Measurements from ENCODE around the gene SLC24A3. TPM values are rescaled to one million over a fixed set of nuclear protein-coding genes. Genes with fewer than 3 reads are reported as not detected.

Gene SLC24A3
- total RNA-seq, 2 donors from 2014 or later = not detected

DNA sequence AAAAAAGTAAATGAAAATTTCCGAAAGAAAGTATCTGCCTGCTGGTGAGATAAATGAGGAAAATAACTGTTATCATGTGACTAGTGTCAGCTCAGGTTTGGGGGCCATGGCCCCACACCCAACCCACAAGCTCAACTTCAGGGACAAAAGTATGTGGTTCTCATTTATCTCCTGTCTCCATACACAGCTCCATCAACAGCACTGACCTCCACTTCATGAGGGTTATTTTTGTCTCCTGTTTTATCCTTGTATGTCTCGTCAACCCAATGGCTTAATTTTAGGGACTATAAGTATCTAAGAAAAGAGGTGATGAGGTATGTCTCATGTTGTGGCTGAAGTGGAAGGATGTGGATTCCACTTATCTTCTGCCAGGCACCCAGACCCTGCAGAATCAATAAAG lies 274.0 kb downstream of the SLC24A3 start:
- no peak for ATAC-seq (replicated peaks)
- H3K27ac Mint-ChIP-seq = no peak overlapping the region
- H3K9me3 Mint-ChIP-seq = peaks cover 4% of the 10 kb centered on the region
- H3K27me3 Mint-ChIP-seq = peaks cover 4% of the 10 kb centered on the region
- H3K4me3 Mint-ChIP-seq = no peak overlapping the region
- no peaks in the 10 kb centered on the region for H3K36me3 Mint-ChIP-seq (ENCODE audit: low read depth)
- no peaks in the 10 kb centered on the region for H3K4me1 Mint-ChIP-seq

DNA sequence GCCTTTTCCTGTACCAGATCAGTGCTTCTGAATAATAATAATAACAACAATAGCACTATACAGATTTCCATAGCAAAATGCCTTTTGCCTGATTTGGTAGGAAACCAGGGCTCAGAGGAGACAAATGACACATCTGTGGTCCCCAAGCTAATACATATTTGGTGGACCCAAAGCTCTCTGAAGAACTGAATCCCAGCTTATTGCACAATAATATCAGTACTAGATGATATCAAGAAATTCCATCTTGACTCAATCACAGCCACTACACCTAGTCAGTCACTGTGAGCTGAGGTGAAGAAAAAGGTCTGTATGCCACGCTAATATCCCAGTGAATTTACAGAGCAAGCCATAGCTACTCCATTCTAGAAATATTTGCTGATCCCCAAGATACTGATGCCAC lies 275.0 kb downstream of the SLC24A3 start:
- no peak overlapping the region for H3K4me3 Mint-ChIP-seq
- no peaks in the 10 kb centered on the region for H3K36me3 Mint-ChIP-seq (ENCODE audit: low read depth)
- H3K27me3 Mint-ChIP-seq = peaks cover under 1% of the 10 kb centered on the region
- H3K9me3 Mint-ChIP-seq = peaks cover under 1% of the 10 kb centered on the region
- H3K27ac Mint-ChIP-seq = no peak overlapping the region
- no peak for ATAC-seq (replicated peaks)
- H3K4me1 Mint-ChIP-seq = no peaks in the 10 kb centered on the region

DNA sequence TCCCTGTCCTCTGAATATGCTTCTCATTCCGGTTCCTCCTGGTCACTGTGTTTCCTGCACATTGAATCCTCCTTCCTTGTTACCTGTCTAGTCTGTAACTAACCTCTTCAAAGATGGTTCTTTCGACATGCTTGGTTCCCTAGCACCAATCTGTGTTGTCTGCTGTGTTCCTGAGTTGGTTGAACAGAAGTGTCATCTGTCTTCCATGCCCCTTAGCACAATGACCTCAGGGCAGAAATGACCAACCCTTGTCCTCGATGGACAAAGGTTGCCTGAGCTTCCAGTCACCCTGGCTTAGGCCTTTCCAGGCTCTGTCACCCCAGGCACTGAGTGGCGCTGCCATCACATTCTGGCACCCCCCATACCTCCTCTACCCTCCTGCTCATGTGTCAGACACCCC lies 278.8 kb downstream of the SLC24A3 start:
- no peak for ATAC-seq (replicated peaks)
- H3K9me3 Mint-ChIP-seq = no peaks in the 10 kb centered on the region
- no peak overlapping the region for H3K4me3 Mint-ChIP-seq
- H3K36me3 Mint-ChIP-seq (ENCODE audit: low read depth) = no peaks in the 10 kb centered on the region
- H3K27me3 Mint-ChIP-seq = no peaks in the 10 kb centered on the region
- H3K27ac Mint-ChIP-seq = no peak overlapping the region
- H3K4me1 Mint-ChIP-seq = no peaks in the 10 kb centered on the region

DNA sequence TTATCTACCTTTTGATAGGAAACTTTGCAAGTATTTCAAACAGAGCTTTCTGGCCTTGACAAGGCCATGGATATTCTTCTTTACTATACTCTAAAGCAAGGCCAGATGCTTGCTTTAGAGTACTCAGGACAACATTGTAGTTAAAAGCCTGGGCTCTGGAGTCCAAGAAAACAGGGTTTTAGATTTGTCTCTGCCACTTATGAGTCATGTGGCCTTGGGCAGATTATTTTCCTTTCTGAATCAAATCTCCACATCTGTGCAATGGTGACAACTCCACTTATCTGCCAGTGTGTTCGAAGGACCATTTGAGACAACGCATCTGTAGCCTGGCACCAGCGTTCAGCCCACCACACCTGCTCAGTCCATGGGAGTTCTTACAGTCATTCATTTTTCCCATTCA lies 279.7 kb downstream of the SLC24A3 start:
- Mint-ChIP-seq H3K4me1 (no peaks in the 10 kb centered on the region), H3K4me3 (no peak overlapping the region), H3K27ac (no peak overlapping the region), H3K9me3 (no peaks in the 10 kb centered on the region), H3K27me3 (no peaks in the 10 kb centered on the region), H3K36me3 (ENCODE audit: low read depth) (no peaks in the 10 kb centered on the region)
- no peak for ATAC-seq (replicated peaks)

DNA sequence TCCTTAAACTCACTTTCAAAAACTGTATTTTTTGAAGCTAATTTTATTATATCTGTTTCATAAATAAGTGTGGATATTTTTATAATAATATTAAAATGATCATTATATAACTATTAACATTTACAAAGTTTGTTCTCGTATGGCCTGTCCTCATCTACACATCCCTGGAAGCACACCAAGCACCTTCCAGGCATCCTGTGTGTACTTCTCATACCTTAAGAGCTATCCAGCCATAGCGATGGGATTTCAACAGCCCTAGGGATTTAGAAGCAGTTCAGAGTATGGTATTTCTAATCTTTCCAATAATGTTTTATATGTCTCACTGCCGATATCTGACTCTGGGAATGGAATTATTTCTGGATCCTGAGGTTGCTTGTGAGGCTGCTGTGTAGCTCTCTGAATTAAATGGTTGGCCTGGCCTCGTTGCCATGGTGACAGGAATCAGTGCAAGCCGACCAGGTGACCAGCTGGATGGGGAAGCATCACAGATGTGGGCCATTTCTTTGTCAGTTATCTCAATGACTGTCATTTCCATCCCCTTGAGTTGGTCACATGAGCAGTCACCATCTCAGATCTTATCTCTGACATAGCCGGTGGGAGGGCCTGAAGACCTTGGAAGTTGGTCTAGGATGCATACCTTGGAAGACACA lies 280.4 kb downstream of the SLC24A3 start:
- H3K27me3 Mint-ChIP-seq = no peaks in the 10 kb centered on the region
- ATAC-seq (replicated peaks) = no peak
- no peaks in the 10 kb centered on the region for H3K4me1 Mint-ChIP-seq
- H3K4me3 Mint-ChIP-seq = no peak overlapping the region
- H3K9me3 Mint-ChIP-seq = no peaks in the 10 kb centered on the region
- no peak overlapping the region for H3K27ac Mint-ChIP-seq
- no peaks in the 10 kb centered on the region for H3K36me3 Mint-ChIP-seq (ENCODE audit: low read depth)

DNA sequence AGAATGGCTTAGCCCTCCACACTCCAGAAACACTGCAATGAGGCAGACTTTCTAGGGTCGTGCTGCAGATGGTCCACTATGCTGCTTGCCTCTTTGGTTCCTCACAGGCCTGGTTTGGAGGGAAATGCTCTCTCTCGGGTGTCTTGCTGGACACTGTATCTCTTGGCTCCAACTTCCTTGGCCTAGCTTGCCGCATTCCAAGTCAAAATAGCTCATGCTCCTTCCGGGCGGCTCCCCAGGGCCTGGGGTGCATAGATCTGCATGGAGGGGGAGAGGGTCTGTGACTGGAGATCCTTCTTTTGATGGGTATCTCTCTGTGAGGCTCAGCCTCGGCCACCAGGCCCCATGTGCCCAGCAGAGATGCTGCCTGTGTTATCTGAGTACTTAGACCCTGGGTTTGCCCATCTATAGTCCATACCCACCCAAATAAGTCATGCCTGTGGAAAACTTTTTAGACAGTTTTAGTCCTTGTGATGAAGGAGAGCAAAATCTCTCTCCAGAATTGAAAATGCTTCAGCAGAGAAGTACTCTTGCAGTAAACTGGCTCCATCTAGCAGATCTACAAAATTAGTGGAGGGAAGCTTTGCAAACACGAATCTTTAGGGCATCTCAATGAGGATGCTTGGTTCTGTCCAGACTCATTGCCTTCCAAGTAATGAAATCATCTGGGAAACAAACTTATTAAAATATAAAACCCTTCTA lies 281.5 kb downstream of the SLC24A3 start:
- no peaks in the 10 kb centered on the region for H3K36me3 Mint-ChIP-seq (ENCODE audit: low read depth)
- no peak for ATAC-seq (replicated peaks)
- H3K9me3 Mint-ChIP-seq = no peaks in the 10 kb centered on the region
- H3K4me3 Mint-ChIP-seq = no peak overlapping the region
- no peak overlapping the region for H3K27ac Mint-ChIP-seq
- no peaks in the 10 kb centered on the region for H3K4me1 Mint-ChIP-seq
- H3K27me3 Mint-ChIP-seq = no peaks in the 10 kb centered on the region

DNA sequence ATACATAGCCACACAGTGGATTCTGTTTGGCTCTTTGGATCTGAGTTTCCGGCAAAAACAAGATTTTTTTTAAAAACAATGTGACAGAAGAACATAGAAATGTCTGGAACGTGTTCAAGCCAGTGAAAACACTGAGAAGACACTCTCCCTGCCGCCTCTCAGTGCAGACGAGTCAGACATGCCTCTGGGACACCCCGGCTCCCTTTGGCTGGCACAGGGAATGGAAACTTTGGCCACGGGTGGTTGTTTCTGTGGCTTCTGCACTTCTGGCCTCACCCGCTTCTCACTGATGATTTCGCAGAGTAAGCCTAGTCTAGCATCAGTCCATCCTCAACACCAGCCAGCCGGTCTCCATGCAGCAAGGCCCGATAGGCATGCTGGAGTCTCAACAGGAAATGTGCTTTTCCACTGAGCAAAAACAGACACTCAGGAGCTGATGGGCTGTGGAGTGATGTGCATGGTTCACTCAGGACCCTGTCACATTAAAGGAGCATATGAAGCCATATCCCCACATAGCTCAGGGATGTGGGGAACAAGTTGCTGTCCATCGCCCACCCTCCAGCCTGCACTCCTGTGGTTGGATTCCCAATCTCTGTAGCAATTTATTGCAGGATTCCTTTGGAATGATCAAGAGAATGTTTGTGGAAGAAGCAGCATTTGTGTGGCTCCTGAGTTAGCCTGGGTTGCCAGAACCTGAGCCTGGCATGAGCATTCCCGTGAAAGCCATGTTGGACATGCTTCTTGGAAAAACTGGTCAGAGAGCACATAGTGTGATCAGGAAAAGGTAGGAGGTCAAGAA lies 283.7 kb downstream of the SLC24A3 start:
- no peak for ATAC-seq (replicated peaks)
- Mint-ChIP-seq H3K27ac (no peak overlapping the region), H3K27me3 (no peaks in the 10 kb centered on the region), H3K4me1 (no peaks in the 10 kb centered on the region), H3K36me3 (ENCODE audit: low read depth) (no peaks in the 10 kb centered on the region), H3K4me3 (no peak overlapping the region), H3K9me3 (peaks cover under 1% of the 10 kb centered on the region)

DNA sequence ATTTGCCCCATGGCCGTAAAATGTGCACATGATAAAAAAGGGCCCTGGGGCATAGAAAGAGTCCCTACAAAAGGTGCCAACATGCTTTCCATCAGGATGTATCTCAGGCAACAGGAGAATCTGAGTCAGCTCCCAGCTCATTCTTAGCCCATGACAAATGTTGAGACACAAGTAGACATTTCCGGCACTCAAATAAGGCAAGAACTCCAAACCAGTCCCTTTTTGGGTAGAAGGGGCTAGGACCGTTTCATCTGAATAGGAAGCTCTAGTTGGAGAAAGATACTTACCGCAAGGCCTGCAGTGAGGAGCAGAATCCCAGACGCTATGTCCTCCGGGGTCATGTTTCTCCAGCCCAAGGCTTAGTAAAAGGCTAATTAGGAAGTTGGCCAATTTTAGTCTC lies 284.6 kb downstream of the SLC24A3 start:
- Mint-ChIP-seq H3K9me3 (peaks cover 7% of the 10 kb centered on the region), H3K4me1 (no peaks in the 10 kb centered on the region), H3K27me3 (peaks cover 8% of the 10 kb centered on the region), H3K27ac (no peak overlapping the region), H3K4me3 (no peak overlapping the region), H3K36me3 (ENCODE audit: low read depth) (no peaks in the 10 kb centered on the region)
- ATAC-seq (replicated peaks) = no peak

DNA sequence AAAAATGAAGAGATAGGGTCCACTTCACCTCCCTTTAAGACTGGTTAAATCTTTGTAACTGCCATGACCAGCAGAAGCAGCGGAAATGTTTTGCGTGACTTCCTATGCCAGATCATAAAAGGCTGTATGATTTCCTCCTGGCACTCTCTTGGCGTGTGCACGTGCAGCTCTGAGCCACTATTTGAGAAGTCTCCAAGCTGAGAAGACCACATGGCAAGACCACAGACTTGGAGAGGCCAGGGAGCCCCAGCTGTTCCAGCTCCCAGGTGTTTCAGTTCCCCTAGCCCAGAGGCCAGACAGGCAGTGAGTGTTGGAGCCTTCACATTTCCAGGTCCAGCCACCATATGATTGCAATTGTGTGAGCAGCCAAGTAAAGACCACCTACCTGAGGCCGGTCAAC lies 286.3 kb downstream of the SLC24A3 start:
- Mint-ChIP-seq H3K9me3 (peaks cover 7% of the 10 kb centered on the region), H3K36me3 (ENCODE audit: low read depth) (no peaks in the 10 kb centered on the region), H3K4me1 (no peaks in the 10 kb centered on the region), H3K4me3 (no peak overlapping the region), H3K27ac (no peak overlapping the region), H3K27me3 (peaks cover 10% of the 10 kb centered on the region)
- no peak for ATAC-seq (replicated peaks)

DNA sequence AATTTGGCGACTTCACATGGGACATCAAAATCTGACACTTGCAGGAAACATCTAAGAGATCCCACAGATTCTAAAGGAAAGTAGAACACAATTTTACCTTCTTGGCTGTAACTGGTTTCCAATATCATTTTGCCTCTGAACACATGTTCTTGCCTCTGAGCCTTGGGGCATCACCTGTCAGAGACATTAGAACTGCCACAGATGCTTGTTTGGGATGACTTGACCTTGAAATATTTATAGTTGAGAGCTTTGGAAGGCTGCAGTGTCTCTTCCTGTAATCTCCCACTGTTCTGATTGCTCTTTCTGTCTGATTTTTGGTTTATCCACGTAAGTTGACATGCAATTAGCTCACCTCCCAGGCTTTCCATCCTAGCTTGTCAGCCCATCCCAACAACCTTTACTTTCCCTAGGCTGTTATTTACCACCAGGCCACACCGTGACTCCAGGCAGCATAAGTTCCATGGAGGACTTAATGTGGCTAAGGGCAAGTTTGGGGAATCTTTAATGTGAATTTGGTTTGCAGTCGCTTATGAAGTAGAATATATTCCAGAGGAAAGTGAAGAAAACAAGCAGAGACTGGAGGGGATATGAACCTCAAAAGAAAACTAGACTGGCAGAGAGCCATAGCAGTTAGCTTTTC lies 289.2 kb downstream of the SLC24A3 start:
- H3K27me3 Mint-ChIP-seq = peaks cover 12% of the 10 kb centered on the region
- no peak for ATAC-seq (replicated peaks)
- no peaks in the 10 kb centered on the region for H3K4me1 Mint-ChIP-seq
- H3K36me3 Mint-ChIP-seq (ENCODE audit: low read depth) = no peaks in the 10 kb centered on the region
- peaks cover 7% of the 10 kb centered on the region for H3K9me3 Mint-ChIP-seq
- no peak overlapping the region for H3K27ac Mint-ChIP-seq
- no peak overlapping the region for H3K4me3 Mint-ChIP-seq

DNA sequence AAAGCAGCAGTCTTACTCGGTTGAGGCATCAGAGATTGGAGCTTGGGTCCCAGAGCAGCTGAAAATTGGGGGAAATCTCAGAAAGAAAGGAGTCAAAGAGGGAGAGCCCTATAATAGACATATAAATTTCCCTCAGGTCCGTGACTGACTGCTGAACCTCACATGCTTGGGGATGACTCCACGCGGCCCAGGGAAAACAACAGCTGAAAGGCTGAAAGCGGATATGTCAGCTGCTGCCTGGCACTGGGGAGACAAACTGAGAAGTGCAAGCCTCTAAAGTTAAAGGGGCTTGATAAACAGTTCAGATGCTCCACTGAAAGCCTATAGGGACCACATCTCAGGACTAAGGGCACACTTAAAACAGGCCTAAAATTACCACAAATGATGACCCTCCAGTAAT lies 289.7 kb downstream of the SLC24A3 start:
- Mint-ChIP-seq H3K36me3 (ENCODE audit: low read depth) (no peaks in the 10 kb centered on the region), H3K9me3 (peaks cover 7% of the 10 kb centered on the region), H3K27ac (no peak overlapping the region), H3K27me3 (peaks cover 12% of the 10 kb centered on the region), H3K4me1 (no peaks in the 10 kb centered on the region), H3K4me3 (no peak overlapping the region)
- no peak for ATAC-seq (replicated peaks)

DNA sequence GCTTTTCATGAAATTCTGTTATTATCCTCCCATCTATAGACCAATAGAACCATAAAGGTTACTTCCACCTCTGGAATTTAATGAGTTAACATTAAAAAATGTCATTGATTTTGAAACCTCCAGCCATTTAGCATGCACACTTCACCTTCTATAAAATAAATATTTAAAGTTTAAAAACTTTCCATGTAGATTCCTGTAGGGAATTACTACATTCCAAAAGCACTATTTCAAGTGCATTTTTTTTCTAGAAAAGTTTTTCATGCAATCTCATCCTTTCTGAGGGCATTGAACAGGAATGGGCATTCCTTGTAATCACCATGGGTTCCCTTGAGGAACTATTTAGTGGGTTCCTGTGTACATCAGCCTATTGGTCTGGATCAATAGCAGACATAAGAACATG lies 291.8 kb downstream of the SLC24A3 start:
- Mint-ChIP-seq H3K27ac (no peak overlapping the region), H3K9me3 (peaks cover 7% of the 10 kb centered on the region), H3K36me3 (ENCODE audit: low read depth) (no peaks in the 10 kb centered on the region), H3K4me1 (no peaks in the 10 kb centered on the region), H3K27me3 (peaks cover 12% of the 10 kb centered on the region), H3K4me3 (no peak overlapping the region)
- ATAC-seq (replicated peaks) = no peak

DNA sequence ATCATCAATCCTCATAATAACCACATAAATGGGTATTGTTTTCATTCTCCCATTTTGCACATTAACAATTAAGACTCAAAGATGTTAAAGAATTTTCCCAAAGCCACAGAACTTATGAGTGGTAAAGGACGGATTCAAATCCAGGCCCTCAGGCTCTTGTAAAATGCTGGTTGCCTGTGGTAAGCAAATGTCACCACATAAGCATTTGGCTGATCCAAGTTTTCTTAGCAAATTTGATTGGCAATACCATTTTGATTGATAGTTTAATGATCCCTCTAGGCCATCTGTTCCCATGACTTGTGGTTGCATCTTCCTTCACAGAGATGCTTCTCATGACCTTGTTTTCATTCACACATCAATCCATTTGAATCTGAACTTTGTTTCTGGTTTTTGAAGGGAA lies 293.6 kb downstream of the SLC24A3 start:
- ATAC-seq (replicated peaks) = no peak
- Mint-ChIP-seq H3K4me3 (no peak overlapping the region), H3K36me3 (ENCODE audit: low read depth) (no peaks in the 10 kb centered on the region), H3K27ac (no peak overlapping the region), H3K9me3 (peaks cover 7% of the 10 kb centered on the region), H3K27me3 (peaks cover 12% of the 10 kb centered on the region), H3K4me1 (no peaks in the 10 kb centered on the region)

DNA sequence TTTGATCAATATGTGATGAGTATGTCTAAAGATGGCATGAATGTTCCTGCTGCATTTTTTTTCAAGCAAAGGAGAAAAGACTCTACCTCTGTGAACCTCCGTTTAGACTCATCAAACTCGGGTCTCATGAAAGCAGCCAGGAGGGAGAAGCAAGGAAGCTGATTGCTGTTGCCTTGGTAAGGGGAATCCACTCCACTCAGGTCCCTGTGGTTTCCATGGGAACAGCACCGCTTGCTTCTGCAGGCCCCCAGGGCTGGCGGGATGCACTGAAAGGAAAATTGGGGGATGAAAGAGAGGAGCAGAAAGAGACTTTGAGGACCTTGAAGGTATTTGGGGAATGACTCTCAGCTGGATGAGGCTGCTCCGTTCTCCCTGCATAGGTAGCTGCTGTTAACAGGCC lies 296.0 kb downstream of the SLC24A3 start:
- H3K27me3 Mint-ChIP-seq = peaks cover 4% of the 10 kb centered on the region
- no peaks in the 10 kb centered on the region for H3K36me3 Mint-ChIP-seq (ENCODE audit: low read depth)
- no peak overlapping the region for H3K4me3 Mint-ChIP-seq
- no peaks in the 10 kb centered on the region for H3K4me1 Mint-ChIP-seq
- no peak for ATAC-seq (replicated peaks)
- H3K27ac Mint-ChIP-seq = no peak overlapping the region
- H3K9me3 Mint-ChIP-seq = no peaks in the 10 kb centered on the region
